HepG2 (cell line): ENCODE results near the gene ENO3. TPM values are rescaled to one million over a fixed set of nuclear protein-coding genes. Genes with fewer than 3 reads are reported as not detected.

Source experiments
- ZEB1 ChIP-seq: IDR thresholded peaks from 2 replicates; pipeline ENCODE4 v1.6.1; 2012; ENCODE audit warnings: mild to moderate bottlenecking, low read depth, inconsistent platforms; ENCODE audit not compliant: insufficient replicate concordance
- ZNF891 ChIP-seq: sonication (generic); formaldehyde crosslinking; IDR thresholded peaks from 2 replicates; pipeline ENCODE4 v1.5.0; 2020; ENCODE audit warnings: mild to moderate bottlenecking, missing genetic modification reagents
- polyA plus RNA-seq, 8 experiments: library from polyadenylated mRNA; depleted of rRNA in 3 of 8; stranded (reverse) in 7 of 8; unstranded in 1 of 8; fragments of >200 nt; fragmentation: Illumina TruSeq in 4 of 8; extraction: Trizol in 4 of 8; gene quantifications; 2 replicates each; pipeline versions ENCODE4 v1.2.1 to v1.2.3, GENCODE V29; 2011 to 2016; ENCODE audit warnings: low read depth in 4 of 8, missing spikeins in 1 of 8, mixed read lengths in 1 of 8; ENCODE audit not compliant: insufficient read depth in 1 of 8
- total RNA-seq, 5 experiments: library from RNA; depleted of rRNA; stranded (reverse); fragments of >200 nt; fragmentation: Illumina TruSeq; extraction: Trizol; gene quantifications; 2 replicates each; pipeline ENCODE4 v1.2.3, GENCODE V29; 2016; ENCODE audit warnings: low read depth in 1 of 5
- TF ChIP-seq, protein P1 (sequence below): sonication (generic); formaldehyde crosslinking; IDR thresholded peaks from one replicate; pipeline ENCODE4 v1.5.1; 2020; ENCODE audit warnings: mild to moderate bottlenecking, missing genetic modification reagents; ENCODE audit errors: not compliant biosample characterization
- TF ChIP-seq, protein P2 (sequence below): sonication (generic); formaldehyde crosslinking; IDR thresholded peaks from 2 replicates; pipeline ENCODE4 v1.8.0; 2022; ENCODE audit warnings: missing genetic modification reagents, mild to moderate bottlenecking, moderate library complexity, borderline replicate concordance
- TF ChIP-seq, protein P3 (sequence below): sonication (generic); formaldehyde crosslinking; IDR thresholded peaks from 2 replicates; pipeline ENCODE4 v1.5.0; 2020; ENCODE audit warnings: mild to moderate bottlenecking, missing genetic modification reagents
- TF ChIP-seq, protein P4 (sequence below): sonication (generic); formaldehyde crosslinking; IDR thresholded peaks from 2 replicates; pipeline ENCODE4 v1.5.1; 2020; ENCODE audit warnings: mild to moderate bottlenecking, moderate library complexity, missing genetic modification reagents
- TF ChIP-seq, protein P5 (sequence below): sonication (generic); formaldehyde crosslinking; IDR thresholded peaks from 2 replicates; pipeline ENCODE4 v1.4.0; 2020; ENCODE audit warnings: mild to moderate bottlenecking, missing genetic modification reagents, borderline replicate concordance

ENO3 gene
- total and polyA plus RNA-seq, 2 of the 13 experiments (the other 11 are each of a cell fraction or from before 2014, with no cell fraction given), result 59.8 to 69.8 TPM

DNA sequence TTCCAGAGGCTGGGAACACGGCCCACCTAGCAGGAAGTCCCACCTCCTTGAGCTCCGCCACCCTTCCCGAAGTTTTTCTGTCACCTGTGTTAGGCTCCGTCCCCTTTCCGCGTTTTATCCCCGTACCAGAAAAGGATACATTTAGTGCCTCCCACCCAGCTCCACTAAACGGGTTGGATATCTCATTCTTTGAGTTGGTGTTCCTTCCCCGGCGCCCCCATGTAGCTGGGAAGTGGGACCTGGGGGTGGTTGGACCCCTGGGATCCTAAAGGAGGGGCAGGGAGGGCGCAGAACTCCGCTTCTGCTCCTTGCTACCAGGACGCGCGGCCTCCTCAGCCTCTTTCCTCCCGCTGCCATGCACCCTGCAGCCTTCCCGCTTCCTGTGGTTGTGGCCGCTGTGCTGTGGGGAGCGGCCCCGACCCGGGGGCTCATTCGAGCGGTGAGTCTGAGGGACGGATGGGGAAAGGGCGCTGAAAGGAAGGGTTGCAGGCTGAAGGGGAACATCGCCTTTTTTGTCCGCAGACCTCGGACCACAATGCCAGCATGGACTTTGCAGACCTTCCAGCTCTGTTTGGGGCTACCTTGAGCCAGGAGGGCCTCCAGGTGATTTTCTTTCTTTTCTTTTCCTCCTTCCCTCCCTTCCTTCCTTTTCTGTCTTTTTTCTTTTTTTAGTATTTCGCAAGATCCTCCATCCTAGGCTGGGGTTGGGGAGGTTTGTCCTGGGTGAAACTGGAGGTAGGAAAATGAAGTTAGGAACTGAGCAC is 10.2 kb upstream of the ENO3 start (continued):
- TF ChIP-seq, protein P1, sequence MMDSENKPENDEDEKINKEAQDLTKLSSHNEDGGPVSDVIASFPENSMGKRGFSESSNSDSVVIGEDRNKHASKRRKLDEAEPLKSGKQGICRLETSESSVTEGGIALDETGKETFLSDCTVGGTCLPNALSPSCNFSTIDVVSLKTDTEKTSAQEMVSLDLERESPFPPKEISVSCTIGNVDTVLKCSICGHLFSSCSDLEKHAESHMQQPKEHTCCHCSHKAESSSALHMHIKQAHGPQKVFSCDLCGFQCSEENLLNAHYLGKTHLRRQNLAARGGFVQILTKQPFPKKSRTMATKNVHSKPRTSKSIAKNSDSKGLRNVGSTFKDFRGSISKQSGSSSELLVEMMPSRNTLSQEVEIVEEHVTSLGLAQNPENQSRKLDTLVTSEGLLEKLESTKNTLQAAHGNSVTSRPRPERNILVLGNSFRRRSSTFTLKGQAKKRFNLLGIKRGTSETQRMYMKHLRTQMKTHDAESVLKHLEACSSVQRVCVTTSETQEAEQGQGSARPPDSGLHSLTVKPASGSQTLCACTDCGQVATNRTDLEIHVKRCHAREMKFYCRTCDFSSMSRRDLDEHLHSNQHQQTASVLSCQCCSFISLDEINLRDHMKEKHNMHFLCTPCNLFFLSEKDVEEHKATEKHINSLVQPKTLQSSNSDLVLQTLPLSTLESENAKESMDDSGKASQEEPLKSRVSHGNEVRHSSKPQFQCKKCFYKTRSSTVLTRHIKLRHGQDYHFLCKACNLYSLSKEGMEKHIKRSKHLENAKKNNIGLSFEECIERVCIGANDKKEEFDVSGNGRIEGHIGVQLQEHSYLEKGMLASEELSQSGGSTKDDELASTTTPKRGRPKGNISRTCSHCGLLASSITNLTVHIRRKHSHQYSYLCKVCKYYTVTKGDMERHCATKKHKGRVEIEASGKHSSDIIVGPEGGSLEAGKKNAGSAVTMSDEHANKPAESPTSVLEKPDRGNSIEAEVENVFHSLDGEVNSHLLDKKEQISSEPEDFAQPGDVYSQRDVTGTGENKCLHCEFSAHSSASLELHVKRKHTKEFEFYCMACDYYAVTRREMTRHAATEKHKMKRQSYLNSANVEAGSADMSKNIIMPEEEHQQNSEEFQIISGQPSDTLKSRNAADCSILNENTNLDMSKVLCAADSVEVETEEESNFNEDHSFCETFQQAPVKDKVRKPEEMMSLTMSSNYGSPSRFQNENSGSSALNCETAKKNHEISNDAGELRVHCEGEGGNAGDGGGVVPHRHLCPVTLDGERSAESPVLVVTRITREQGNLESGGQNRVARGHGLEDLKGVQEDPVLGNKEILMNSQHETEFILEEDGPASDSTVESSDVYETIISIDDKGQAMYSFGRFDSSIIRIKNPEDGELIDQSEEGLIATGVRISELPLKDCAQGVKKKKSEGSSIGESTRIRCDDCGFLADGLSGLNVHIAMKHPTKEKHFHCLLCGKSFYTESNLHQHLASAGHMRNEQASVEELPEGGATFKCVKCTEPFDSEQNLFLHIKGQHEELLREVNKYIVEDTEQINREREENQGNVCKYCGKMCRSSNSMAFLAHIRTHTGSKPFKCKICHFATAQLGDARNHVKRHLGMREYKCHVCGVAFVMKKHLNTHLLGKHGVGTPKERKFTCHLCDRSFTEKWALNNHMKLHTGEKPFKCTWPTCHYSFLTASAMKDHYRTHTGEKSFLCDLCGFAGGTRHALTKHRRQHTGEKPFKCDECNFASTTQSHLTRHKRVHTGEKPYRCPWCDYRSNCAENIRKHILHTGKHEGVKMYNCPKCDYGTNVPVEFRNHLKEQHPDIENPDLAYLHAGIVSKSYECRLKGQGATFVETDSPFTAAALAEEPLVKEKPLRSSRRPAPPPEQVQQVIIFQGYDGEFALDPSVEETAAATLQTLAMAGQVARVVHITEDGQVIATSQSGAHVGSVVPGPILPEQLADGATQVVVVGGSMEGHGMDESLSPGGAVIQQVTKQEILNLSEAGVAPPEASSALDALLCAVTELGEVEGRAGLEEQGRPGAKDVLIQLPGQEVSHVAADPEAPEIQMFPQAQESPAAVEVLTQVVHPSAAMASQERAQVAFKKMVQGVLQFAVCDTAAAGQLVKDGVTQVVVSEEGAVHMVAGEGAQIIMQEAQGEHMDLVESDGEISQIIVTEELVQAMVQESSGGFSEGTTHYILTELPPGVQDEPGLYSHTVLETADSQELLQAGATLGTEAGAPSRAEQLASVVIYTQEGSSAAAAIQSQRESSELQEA, result peak; percentile 60
- TF ChIP-seq, protein P2, sequence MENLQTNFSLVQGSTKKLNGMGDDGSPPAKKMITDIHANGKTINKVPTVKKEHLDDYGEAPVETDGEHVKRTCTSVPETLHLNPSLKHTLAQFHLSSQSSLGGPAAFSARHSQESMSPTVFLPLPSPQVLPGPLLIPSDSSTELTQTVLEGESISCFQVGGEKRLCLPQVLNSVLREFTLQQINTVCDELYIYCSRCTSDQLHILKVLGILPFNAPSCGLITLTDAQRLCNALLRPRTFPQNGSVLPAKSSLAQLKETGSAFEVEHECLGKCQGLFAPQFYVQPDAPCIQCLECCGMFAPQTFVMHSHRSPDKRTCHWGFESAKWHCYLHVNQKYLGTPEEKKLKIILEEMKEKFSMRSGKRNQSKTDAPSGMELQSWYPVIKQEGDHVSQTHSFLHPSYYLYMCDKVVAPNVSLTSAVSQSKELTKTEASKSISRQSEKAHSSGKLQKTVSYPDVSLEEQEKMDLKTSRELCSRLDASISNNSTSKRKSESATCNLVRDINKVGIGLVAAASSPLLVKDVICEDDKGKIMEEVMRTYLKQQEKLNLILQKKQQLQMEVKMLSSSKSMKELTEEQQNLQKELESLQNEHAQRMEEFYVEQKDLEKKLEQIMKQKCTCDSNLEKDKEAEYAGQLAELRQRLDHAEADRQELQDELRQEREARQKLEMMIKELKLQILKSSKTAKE, result no peak
- TF ChIP-seq, protein P3, sequence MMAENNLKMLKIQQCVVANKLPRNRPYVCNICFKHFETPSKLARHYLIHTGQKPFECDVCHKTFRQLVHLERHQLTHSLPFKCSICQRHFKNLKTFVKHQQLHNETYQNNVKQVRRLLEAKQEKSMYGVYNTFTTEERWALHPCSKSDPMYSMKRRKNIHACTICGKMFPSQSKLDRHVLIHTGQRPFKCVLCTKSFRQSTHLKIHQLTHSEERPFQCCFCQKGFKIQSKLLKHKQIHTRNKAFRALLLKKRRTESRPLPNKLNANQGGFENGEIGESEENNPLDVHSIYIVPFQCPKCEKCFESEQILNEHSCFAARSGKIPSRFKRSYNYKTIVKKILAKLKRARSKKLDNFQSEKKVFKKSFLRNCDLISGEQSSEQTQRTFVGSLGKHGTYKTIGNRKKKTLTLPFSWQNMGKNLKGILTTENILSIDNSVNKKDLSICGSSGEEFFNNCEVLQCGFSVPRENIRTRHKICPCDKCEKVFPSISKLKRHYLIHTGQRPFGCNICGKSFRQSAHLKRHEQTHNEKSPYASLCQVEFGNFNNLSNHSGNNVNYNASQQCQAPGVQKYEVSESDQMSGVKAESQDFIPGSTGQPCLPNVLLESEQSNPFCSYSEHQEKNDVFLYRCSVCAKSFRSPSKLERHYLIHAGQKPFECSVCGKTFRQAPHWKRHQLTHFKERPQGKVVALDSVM, result peak; percentile 84
- TF ChIP-seq ZEB1 (peak; percentile 23), ZNF891 (CRISPR knock-in tag) (no peak)
- TF ChIP-seq, protein P4, sequence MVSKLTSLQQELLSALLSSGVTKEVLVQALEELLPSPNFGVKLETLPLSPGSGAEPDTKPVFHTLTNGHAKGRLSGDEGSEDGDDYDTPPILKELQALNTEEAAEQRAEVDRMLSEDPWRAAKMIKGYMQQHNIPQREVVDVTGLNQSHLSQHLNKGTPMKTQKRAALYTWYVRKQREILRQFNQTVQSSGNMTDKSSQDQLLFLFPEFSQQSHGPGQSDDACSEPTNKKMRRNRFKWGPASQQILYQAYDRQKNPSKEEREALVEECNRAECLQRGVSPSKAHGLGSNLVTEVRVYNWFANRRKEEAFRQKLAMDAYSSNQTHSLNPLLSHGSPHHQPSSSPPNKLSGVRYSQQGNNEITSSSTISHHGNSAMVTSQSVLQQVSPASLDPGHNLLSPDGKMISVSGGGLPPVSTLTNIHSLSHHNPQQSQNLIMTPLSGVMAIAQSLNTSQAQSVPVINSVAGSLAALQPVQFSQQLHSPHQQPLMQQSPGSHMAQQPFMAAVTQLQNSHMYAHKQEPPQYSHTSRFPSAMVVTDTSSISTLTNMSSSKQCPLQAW (CRISPR knock-in tag), result peak; percentile 32; the same call in 1 of the 2 replicates
- TF ChIP-seq, protein P5, sequence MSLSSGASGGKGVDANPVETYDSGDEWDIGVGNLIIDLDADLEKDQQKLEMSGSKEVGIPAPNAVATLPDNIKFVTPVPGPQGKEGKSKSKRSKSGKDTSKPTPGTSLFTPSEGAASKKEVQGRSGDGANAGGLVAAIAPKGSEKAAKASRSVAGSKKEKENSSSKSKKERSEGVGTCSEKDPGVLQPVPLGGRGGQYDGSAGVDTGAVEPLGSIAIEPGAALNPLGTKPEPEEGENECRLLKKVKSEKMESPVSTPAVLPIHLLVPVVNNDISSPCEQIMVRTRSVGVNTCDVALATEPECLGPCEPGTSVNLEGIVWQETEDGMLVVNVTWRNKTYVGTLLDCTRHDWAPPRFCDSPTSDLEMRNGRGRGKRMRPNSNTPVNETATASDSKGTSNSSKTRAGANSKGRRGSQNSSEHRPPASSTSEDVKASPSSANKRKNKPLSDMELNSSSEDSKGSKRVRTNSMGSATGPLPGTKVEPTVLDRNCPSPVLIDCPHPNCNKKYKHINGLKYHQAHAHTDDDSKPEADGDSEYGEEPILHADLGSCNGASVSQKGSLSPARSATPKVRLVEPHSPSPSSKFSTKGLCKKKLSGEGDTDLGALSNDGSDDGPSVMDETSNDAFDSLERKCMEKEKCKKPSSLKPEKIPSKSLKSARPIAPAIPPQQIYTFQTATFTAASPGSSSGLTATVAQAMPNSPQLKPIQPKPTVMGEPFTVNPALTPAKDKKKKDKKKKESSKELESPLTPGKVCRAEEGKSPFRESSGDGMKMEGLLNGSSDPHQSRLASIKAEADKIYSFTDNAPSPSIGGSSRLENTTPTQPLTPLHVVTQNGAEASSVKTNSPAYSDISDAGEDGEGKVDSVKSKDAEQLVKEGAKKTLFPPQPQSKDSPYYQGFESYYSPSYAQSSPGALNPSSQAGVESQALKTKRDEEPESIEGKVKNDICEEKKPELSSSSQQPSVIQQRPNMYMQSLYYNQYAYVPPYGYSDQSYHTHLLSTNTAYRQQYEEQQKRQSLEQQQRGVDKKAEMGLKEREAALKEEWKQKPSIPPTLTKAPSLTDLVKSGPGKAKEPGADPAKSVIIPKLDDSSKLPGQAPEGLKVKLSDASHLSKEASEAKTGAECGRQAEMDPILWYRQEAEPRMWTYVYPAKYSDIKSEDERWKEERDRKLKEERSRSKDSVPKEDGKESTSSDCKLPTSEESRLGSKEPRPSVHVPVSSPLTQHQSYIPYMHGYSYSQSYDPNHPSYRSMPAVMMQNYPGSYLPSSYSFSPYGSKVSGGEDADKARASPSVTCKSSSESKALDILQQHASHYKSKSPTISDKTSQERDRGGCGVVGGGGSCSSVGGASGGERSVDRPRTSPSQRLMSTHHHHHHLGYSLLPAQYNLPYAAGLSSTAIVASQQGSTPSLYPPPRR (CRISPR knock-in tag), result no peak
